Glomerular endothelial cell (primary cell): ENCODE results near the gene TEC. TPM values are rescaled to one million over a fixed set of nuclear protein-coding genes. Genes with fewer than 3 reads are reported as not detected.
"Not testable (repeated sequence)": the region's sequence is repeated elsewhere in the genome, so short reads cannot be mapped to it uniquely, and the experiment has no call there.

Experiments
- DNase-seq: peaks from one replicate; pipeline ENCODE4 v3.0.0-alpha.2; 2011; ENCODE audit warnings: low read depth, low spot score; ENCODE audit errors: extremely low read depth
- total RNA-seq: library from RNA; depleted of rRNA; stranded (reverse); fragments of >200 nt; gene quantifications from 2 replicates; pipeline ENCODE4 v1.2.3, GENCODE V29; 2015

Gene TEC
- total RNA-seq, 1 donor from 2014 or later: 0.29 TPM

GRCh38 chr4:48197643-48198237, 71.9 kb downstream of the TEC start:
- DNase-seq: no peak

- DNase-seq: no peak
These were observed 72.7 kb downstream of the TEC start for GRCh38 chr4:48196758-48197504.

- DNase-seq: no peak
These were observed 73.8 kb downstream of the TEC start for GRCh38 chr4:48195853-48196252.

- peak; percentile 16 for DNase-seq
These were observed 74.3 kb downstream of the TEC start for GRCh38 chr4:48195374-48195773.

- no peak for DNase-seq
These were observed 74.7 kb downstream of the TEC start for GRCh38 chr4:48194971-48195370.

GRCh38 chr4:48193921-48194468, 75.6 kb downstream of the TEC start:
- DNase-seq: no peak

- DNase-seq: no peak
These were observed 76.4 kb downstream of the TEC start for GRCh38 chr4:48193096-48193836.

- no peak for DNase-seq
These were observed 77.9 kb downstream of the TEC start for GRCh38 chr4:48191758-48192157.

GRCh38 chr4:48190839-48191238, 78.8 kb downstream of the TEC start:
- no peak for DNase-seq

GRCh38 chr4:48189731-48190130, 79.9 kb downstream of the TEC start:
- no peak for DNase-seq

- DNase-seq: no peak
These were observed 81.2 kb downstream of the TEC start for GRCh38 chr4:48188390-48188789.

GRCh38 chr4:48187813-48188212, 81.8 kb downstream of the TEC start:
- no peak for DNase-seq

GRCh38 chr4:48187066-48187465, 82.6 kb downstream of the TEC start:
- DNase-seq: not testable (repeated sequence)

GRCh38 chr4:48186394-48186793, 83.2 kb downstream of the TEC start:
- not testable (repeated sequence) for DNase-seq

- no peak for DNase-seq
These were observed 84.8 kb downstream of the TEC start for GRCh38 chr4:48184882-48185281.

- DNase-seq: no peak
These were observed 89.4 kb downstream of the TEC start for GRCh38 chr4:48180234-48180633.

GRCh38 chr4:48178931-48179330, 90.7 kb downstream of the TEC start:
- no peak for DNase-seq

- no peak for DNase-seq
These were observed 93.8 kb downstream of the TEC start for GRCh38 chr4:48175806-48176205.

- no peak for DNase-seq
These were observed 94.3 kb downstream of the TEC start for GRCh38 chr4:48175328-48175727.

- DNase-seq: no peak
These were observed 96.3 kb downstream of the TEC start for GRCh38 chr4:48173056-48173991.
